Endothelial cell (in vitro differentiated cells): ENCODE results near the gene UBASH3A. TPM values are rescaled to one million over a fixed set of nuclear protein-coding genes. Genes with fewer than 3 reads are reported as not detected.

Source experiments
- DNase-seq: peaks from one replicate; pipeline ENCODE4 v3.0.0; 2021; ENCODE audit warnings: low spot score
- H3K27ac Mint-ChIP-seq: one replicate; pipeline ENCODE4 v1.8.0; 2021; ENCODE audit warnings: mixed read lengths, inconsistent platforms; ENCODE audit not compliant: unreplicated experiment
- H3K27me3 Mint-ChIP-seq: one replicate; pipeline ENCODE4 v1.8.0; 2021; ENCODE audit warnings: mild to moderate bottlenecking, moderate library complexity, mixed read lengths, inconsistent platforms; ENCODE audit not compliant: unreplicated experiment
- H3K36me3 Mint-ChIP-seq: one replicate; pipeline ENCODE4 v1.8.0; 2021; ENCODE audit warnings: mild to moderate bottlenecking, low read depth, mixed read lengths, inconsistent platforms; ENCODE audit not compliant: unreplicated experiment
- H3K4me1 Mint-ChIP-seq: one replicate; pipeline ENCODE4 v1.8.0; 2021; ENCODE audit warnings: mild to moderate bottlenecking, mixed read lengths, inconsistent platforms; ENCODE audit not compliant: unreplicated experiment
- H3K4me3 Mint-ChIP-seq: one replicate; pipeline ENCODE4 v1.8.0; 2021; ENCODE audit warnings: mild to moderate bottlenecking, mixed read lengths, inconsistent platforms; ENCODE audit not compliant: unreplicated experiment
- H3K9me3 Mint-ChIP-seq: one replicate; pipeline ENCODE4 v1.8.0; 2021; ENCODE audit warnings: mixed read lengths, inconsistent platforms; ENCODE audit not compliant: unreplicated experiment
- total RNA-seq: library from RNA; stranded (reverse); fragmentation: NEBNext Ultra II Directional; extraction: Animal tissue kit (Norgen Biotek cat#: 25700); gene quantifications from one replicate; pipeline ENCODE4 v1.2.1, GENCODE V29; 2021; ENCODE audit not compliant: unreplicated experiment
- TF ChIP-seq, protein P1 (sequence below): fragments of 200-600 bp; sonication (generic); IDR thresholded peaks from one replicate; pipeline ENCODE4 v1.5.0; 2021; ENCODE audit warnings: antibody characterized with exemption; ENCODE audit not compliant: unreplicated experiment

The UBASH3A gene
- total RNA-seq, 1 donor from 2014 or later = not detected

DNA sequence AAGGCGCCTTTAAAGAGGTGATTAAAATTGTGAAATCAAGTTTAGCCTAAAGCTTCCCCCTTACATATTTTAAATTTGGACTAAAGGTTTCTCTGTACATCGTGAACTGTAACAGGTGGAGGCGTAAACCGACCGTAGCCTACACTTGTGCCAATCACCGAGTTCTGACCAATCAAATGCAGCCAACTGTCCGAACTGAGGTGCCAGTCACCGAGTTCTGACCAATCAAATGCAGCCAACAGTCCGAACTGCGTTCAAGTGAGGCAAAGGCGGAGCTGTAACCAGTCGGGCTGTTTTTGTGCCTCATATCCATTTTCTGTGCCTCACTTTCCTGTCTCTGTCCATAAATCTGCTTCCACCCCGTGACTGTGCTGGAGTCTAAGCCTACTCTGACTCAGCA, 44.8 kb upstream of the UBASH3A start:
- no peaks in the 10 kb centered on the region for H3K4me1 Mint-ChIP-seq
- no peak for DNase-seq
- no peak overlapping the region for H3K27ac Mint-ChIP-seq
- H3K36me3 Mint-ChIP-seq = peaks cover 10% of the 10 kb centered on the region
- H3K9me3 Mint-ChIP-seq = peaks cover 5% of the 10 kb centered on the region
- no peak overlapping the region for H3K4me3 Mint-ChIP-seq
- H3K27me3 Mint-ChIP-seq = peaks cover 2% of the 10 kb centered on the region
- TF ChIP-seq, protein P1, sequence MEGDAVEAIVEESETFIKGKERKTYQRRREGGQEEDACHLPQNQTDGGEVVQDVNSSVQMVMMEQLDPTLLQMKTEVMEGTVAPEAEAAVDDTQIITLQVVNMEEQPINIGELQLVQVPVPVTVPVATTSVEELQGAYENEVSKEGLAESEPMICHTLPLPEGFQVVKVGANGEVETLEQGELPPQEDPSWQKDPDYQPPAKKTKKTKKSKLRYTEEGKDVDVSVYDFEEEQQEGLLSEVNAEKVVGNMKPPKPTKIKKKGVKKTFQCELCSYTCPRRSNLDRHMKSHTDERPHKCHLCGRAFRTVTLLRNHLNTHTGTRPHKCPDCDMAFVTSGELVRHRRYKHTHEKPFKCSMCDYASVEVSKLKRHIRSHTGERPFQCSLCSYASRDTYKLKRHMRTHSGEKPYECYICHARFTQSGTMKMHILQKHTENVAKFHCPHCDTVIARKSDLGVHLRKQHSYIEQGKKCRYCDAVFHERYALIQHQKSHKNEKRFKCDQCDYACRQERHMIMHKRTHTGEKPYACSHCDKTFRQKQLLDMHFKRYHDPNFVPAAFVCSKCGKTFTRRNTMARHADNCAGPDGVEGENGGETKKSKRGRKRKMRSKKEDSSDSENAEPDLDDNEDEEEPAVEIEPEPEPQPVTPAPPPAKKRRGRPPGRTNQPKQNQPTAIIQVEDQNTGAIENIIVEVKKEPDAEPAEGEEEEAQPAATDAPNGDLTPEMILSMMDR = no peak

DNA sequence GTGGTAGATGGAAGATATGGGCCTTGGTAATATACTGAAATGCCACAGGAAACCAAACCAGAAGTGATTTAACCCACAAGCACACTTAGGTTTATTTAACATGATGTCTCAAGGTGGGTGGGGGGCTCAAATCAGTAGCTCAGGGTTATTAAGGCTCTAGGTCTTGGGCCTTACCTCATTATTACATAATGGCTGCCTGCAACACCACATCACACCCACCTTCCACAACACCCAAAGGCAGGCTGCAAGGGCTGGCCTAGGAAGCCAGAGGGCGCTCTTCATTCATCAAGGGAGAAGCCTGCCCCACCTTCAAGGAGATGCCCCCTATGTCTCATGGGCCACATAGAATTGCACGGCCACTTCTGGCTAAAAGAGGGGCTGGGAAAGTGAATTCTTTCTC, 43.4 kb upstream of the UBASH3A start:
- H3K4me1 Mint-ChIP-seq = no peaks in the 10 kb centered on the region
- H3K36me3 Mint-ChIP-seq = peaks cover 10% of the 10 kb centered on the region
- no peak for DNase-seq
- peaks cover 2% of the 10 kb centered on the region for H3K27me3 Mint-ChIP-seq
- TF ChIP-seq, protein P1 = no peak
- H3K9me3 Mint-ChIP-seq = peaks cover 5% of the 10 kb centered on the region
- H3K4me3 Mint-ChIP-seq = no peak overlapping the region
- no peak overlapping the region for H3K27ac Mint-ChIP-seq

DNA sequence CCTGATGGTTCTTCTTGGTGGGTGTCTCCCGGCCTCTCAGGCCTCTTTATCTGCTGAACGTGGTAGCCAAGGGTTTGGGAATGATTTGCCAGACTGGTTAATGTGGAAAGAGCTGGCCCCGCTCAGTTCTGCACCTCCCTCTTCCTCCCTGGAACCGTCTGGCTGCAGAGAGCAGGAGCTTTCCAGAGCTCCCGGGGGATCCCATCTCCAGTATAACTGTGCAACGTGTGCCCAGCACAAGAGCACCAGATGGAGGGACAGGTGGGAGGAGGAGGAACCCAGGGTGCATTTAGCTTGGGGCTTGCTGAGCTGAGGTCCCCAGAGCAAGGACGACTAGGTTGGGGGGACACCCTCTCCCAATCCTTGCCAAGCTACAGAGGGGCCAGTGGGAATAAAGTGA, 42.4 kb upstream of the UBASH3A start:
- DNase-seq = no peak
- Mint-ChIP-seq H3K27ac (no peak overlapping the region), H3K4me3 (no peak overlapping the region), H3K36me3 (peaks cover 10% of the 10 kb centered on the region), H3K9me3 (peaks cover 5% of the 10 kb centered on the region), H3K27me3 (peaks cover 2% of the 10 kb centered on the region), H3K4me1 (peaks cover 3% of the 10 kb centered on the region)
- TF ChIP-seq, protein P1 = no peak

DNA sequence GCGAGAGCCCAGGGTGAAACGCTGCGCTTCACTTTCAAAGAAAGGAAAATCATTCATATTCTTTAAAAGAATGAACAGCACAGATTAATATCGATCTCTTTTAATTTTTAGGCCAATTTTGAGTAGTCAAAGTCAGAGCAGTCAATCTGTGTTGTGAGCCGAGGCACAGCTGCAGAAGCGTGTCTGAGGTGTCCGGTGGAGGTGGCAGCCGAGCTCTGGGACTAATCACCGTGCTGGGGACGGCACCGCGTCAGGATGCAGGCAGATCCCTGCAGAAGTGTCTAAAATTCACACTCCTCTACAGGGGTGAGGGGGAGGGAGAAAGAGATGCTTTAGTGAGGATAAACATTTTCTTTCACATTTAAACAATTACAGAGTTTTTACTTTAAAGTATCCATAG, 41.5 kb upstream of the UBASH3A start:
- Mint-ChIP-seq H3K4me3 (no peak overlapping the region), H3K27ac (no peak overlapping the region), H3K36me3 (peaks cover 10% of the 10 kb centered on the region), H3K4me1 (peaks cover 3% of the 10 kb centered on the region), H3K9me3 (peaks cover 5% of the 10 kb centered on the region), H3K27me3 (peaks cover 2% of the 10 kb centered on the region)
- TF ChIP-seq, protein P1 = no peak
- DNase-seq = no peak

DNA sequence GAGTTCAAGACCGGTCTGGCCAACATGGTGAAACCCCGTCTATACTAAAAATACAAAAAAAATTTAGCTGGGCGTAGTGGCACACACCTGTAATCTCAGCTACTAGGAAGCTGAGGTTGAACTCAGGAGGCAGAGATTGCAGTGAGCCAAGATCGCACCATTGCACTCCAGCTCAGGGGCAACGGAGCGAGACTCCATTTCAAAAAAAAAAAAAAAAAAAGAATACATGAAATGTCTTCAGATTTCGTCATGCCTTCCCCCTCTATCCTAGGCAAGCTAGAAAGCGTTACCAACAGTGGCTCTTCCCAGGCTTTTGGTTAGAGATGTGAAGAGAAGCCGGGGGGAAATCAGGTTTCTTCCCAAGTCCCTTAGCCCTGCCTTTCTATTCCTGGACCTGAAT, 41.0 kb upstream of the UBASH3A start:
- no peak overlapping the region for H3K27ac Mint-ChIP-seq
- peaks cover 5% of the 10 kb centered on the region for H3K9me3 Mint-ChIP-seq
- TF ChIP-seq, protein P1 = no peak
- H3K36me3 Mint-ChIP-seq = peaks cover 7% of the 10 kb centered on the region
- H3K27me3 Mint-ChIP-seq = peaks cover 2% of the 10 kb centered on the region
- H3K4me3 Mint-ChIP-seq = no peak overlapping the region
- peaks cover 3% of the 10 kb centered on the region for H3K4me1 Mint-ChIP-seq
- no peak for DNase-seq
